ENCODE measurements around the gene AKAP8L. TPM values are rescaled to one million over a fixed set of nuclear protein-coding genes. Genes with fewer than 3 reads are reported as not detected.
A peak's percentile ranks its signal among the peaks of the same experiment; 100 is the strongest.

Gene AKAP8L
- total and polyA plus RNA-seq, 12 donors: 48.3 to 652 (median 131) TPM

DNA sequence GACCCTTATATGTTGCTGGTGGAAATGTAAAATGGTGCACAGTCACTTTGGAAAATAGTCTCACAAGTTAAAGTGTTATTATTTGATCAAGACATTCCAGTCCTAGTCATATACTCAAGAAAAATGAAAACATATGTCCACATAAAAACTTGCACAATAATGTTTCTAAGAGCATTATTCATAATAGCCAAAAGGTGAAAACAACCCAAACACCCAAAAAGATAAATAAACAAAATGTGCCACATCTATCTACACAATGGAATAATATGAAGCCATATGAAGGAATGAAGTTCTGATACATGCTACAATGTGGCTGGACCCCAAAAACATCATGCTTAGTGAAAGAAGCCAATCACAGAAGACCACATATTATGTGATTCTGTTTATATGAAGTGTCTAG lies 24.8 kb downstream of the AKAP8L start:
- peaks cover 0 to 70% of the 10 kb centered on the region in 2 donors for H3K36me3 ChIP-seq (replicated peaks in 1 of 2)

DNA sequence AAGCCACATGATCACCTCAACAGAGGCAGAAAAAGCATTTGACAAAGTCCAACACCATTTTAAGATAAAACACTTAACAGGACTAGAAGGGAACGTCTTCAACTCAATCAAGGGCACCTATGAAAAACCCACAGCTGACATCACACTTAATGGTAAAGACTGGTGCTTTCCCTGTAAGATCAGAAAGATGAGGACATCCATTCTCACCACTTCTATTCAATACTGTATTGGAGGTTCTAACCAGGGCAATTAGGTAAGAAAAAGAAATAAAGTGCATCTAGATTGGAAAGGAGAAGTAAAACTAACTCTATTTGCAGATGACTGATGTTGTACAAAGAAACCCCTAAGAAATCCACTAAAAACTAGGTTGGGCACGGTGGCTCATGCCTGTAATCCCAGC lies 28.0 kb downstream of the AKAP8L start:
- H3K27me3 ChIP-seq: no peaks in the 10 kb centered on the region
- intact Hi-C loops (cut with DNase I): no loop called here
- no peaks in the 10 kb centered on the region for H3K9me3 ChIP-seq (replicated peaks in 1 of 3)
- WGBS, 4 donors: 71 to 95% (median 87%) methylated on average over 2 of the region's 2 CpGs
- TF ChIP-seq POLR2A (IDR thresholded peaks at IDR 0.05): no peak
- TF ChIP-seq, protein P1, sequence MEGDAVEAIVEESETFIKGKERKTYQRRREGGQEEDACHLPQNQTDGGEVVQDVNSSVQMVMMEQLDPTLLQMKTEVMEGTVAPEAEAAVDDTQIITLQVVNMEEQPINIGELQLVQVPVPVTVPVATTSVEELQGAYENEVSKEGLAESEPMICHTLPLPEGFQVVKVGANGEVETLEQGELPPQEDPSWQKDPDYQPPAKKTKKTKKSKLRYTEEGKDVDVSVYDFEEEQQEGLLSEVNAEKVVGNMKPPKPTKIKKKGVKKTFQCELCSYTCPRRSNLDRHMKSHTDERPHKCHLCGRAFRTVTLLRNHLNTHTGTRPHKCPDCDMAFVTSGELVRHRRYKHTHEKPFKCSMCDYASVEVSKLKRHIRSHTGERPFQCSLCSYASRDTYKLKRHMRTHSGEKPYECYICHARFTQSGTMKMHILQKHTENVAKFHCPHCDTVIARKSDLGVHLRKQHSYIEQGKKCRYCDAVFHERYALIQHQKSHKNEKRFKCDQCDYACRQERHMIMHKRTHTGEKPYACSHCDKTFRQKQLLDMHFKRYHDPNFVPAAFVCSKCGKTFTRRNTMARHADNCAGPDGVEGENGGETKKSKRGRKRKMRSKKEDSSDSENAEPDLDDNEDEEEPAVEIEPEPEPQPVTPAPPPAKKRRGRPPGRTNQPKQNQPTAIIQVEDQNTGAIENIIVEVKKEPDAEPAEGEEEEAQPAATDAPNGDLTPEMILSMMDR (IDR thresholded peaks at IDR 0.05): no peak
- DNase-seq: peak in 1 of 7 donors; percentile 0
- no peak overlapping the region for H3K4me3 ChIP-seq
- H3K27ac ChIP-seq: no peak overlapping the region
- H3K4me1 ChIP-seq (replicated peaks in 1 of 2): no peaks in the 10 kb centered on the region
- peaks cover 0 to 55% of the 10 kb centered on the region in 2 donors for H3K36me3 ChIP-seq (replicated peaks in 1 of 2)

More for the DNA sequence above, 24.8 kb downstream of the AKAP8L start:
- Histone ChIP-seq H3K27me3 (no peaks in the 10 kb centered on the region), H3K4me3 (no peak overlapping the region), H3K9me3 (replicated peaks in 1 of 3) (no peaks in the 10 kb centered on the region), H3K4me1 (replicated peaks in 1 of 2) (no peaks in the 10 kb centered on the region), H3K27ac (no peak overlapping the region)
- intact Hi-C loops (cut with DNase I): no loop called here
- TF ChIP-seq POLR2A (IDR thresholded peaks at IDR 0.05): no peak
- TF ChIP-seq, protein P1 (IDR thresholded peaks at IDR 0.05): no peak
- DNase-seq: no peak

DNA sequence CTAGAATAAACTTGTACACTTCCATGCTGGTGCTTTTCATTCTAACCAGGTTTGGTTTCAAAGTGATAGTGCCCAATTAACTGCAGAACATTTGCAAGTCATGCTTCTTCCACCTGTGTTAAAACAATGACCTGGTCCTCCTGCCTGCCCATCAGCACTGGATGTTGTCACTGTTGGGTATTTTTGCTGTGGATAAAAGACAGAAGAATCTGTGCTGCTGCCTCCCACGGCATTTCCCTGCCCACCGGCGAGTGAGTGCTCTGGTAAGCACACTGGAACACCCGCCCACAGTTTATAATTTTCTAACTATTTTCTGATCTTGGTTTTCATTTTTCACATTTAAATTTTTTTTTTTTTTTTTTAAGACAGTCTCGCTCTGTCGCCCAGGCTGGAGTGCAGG lies 36.9 kb downstream of the AKAP8L start:
- no peak overlapping the region for H3K4me3 ChIP-seq
- peaks cover 0 to 18% of the 10 kb centered on the region in 2 donors for H3K36me3 ChIP-seq (replicated peaks in 1 of 2)
- H3K4me1 ChIP-seq (replicated peaks in 1 of 2): peaks cover 6 to 22% of the 10 kb centered on the region in 2 donors
- DNase-seq: no peak
- 86 to 97% (median 92%) methylated on average over 6 of the region's 6 CpGs for WGBS, 4 donors
- no peaks in the 10 kb centered on the region for H3K27me3 ChIP-seq
- no peak overlapping the region for H3K27ac ChIP-seq
- H3K9me3 ChIP-seq (replicated peaks in 1 of 3): no peaks in the 10 kb centered on the region
- intact Hi-C loops (cut with DNase I): no loop called here
- TF ChIP-seq POLR2A (IDR thresholded peaks at IDR 0.05): no peak
- TF ChIP-seq, protein P1 (IDR thresholded peaks at IDR 0.05): no peak

DNA sequence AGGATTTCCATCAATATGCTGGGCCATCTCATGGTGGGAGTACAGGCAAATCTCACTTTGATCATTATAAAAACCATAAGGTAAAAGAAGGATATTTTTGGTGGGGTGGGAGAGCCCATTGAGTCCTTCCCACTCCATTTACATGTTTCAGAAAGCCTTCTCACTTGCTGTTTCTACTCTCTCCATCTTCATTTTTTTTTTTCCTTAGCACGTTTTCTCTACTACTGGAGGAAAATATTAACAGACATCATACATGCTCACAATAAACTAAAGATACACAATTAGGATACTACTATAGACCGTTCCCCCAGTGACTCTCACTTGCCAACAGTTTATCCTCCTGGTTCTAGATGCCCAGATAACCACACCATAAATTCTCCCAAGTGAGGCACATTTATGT lies 37.4 kb downstream of the AKAP8L start:
- H3K27me3 ChIP-seq: no peaks in the 10 kb centered on the region
- H3K27ac ChIP-seq: no peak overlapping the region
- H3K9me3 ChIP-seq (replicated peaks in 1 of 3): no peaks in the 10 kb centered on the region
- peaks cover 6 to 26% of the 10 kb centered on the region in 2 donors for H3K4me1 ChIP-seq (replicated peaks in 1 of 2)
- no peak for TF ChIP-seq POLR2A (IDR thresholded peaks at IDR 0.05)
- TF ChIP-seq, protein P1 (IDR thresholded peaks at IDR 0.05): no peak
- whole genome bisulfite sequencing, 4 donors: 86 to 94% (median 88%) methylated on average over 2 of the region's 2 CpGs
- no peak overlapping the region for H3K4me3 ChIP-seq
- DNase-seq: no peak
- H3K36me3 ChIP-seq (replicated peaks in 1 of 2): peaks cover 0 to 14% of the 10 kb centered on the region in 2 donors
- intact Hi-C loops (cut with DNase I): no loop called here
